Endothelial cell of umbilical vein (primary cell): ENCODE measurements around the gene PLCD1. TPM values are rescaled to one million over a fixed set of nuclear protein-coding genes. Genes with fewer than 3 reads are reported as not detected.
A peak's percentile ranks its signal among the peaks of the same experiment; 100 is the strongest.

Experiments
- BruUV-seq: library from RNA; stranded (reverse); fragments of 400-500 nt; replicated peaks from 2 replicates; lab custom pipeline; 2021; lab: Mats Ljungman, UMichigan
- CTCF ChIA-PET: fragments of 300-600, 350-600 bp; sonication (Branson Sonifier 250); formaldehyde crosslinking; loops from one replicate; lab custom pipeline; 2021; ENCODE audit warnings: antibody characterized with exemption, inconsistent platforms; lab: Charles Lee
- POLR2A ChIA-PET: fragments of 300-600, 350-600 bp; sonication (Branson Sonifier 250); formaldehyde crosslinking; loops from one replicate; lab custom pipeline; 2021; ENCODE audit warnings: antibody characterized with exemption, inconsistent platforms; lab: Charles Lee
- DNase-seq: peaks from one replicate; pipeline ENCODE4 v3.0.0-alpha.2; 2011; ENCODE audit warnings: low read depth, low spot score
- FAIRE-seq: peaks from 2 replicates; lab custom pipeline; 2011; peaks lifted over from hg19 to GRCh38; lab: Jason Lieb, UNC
- H2AFZ ChIP-seq: 2 replicates; pipeline ENCODE4 v1.6.0; 2012; ENCODE audit warnings: low read depth, low read length, control low read depth, inconsistent platforms
- H3K27ac ChIP-seq: 2 replicates; pipeline ENCODE4 v1.5.1; 2011; ENCODE audit warnings: low read depth, mild to moderate bottlenecking, control low read depth, low read length, moderate library complexity; ENCODE audit not compliant: insufficient read depth
- H3K27me3 ChIP-seq, 2 experiments: 2 replicates each; pipeline versions ENCODE4 v1.6.0 to v1.6.1; 2011; ENCODE audit warnings: low read length in 2 of 2, mixed read lengths in 1 of 2; ENCODE audit not compliant: control insufficient read depth in 2 of 2, insufficient read depth in 2 of 2
- H3K36me3 ChIP-seq, 2 experiments: 2 replicates in 1 of 2; 3 replicates in 1 of 2; pipeline ENCODE4 v1.5.1; 2011; ENCODE audit warnings: low read length in 2 of 2, mild to moderate bottlenecking in 1 of 2, moderate library complexity in 1 of 2; ENCODE audit not compliant: control insufficient read depth in 2 of 2, insufficient read depth in 2 of 2; ENCODE audit errors: extremely low read depth in 1 of 2
- H3K4me1 ChIP-seq: 3 replicates; pipeline ENCODE4 v1.5.1; 2011; ENCODE audit warnings: mild to moderate bottlenecking, low read length; ENCODE audit not compliant: control insufficient read depth, insufficient read depth; ENCODE audit errors: extremely low read depth
- H3K4me2 ChIP-seq: 2 replicates; pipeline ENCODE4 v1.6.1; 2011; ENCODE audit warnings: low read length, control low read depth, mixed read lengths; ENCODE audit not compliant: insufficient read depth
- H3K4me3 ChIP-seq, 3 experiments: fragments of 200-600 bp in 1 of 3; sonication (generic), shearing (Covaris generic) in 1 of 3; replicated peaks in 1 of 3; 2 replicates each; pipeline ENCODE4 v1.5.1; 2011 to 2016; ENCODE audit warnings: control low read depth in 3 of 3, low read length in 3 of 3, mild to moderate bottlenecking in 2 of 3, inconsistent platforms in 1 of 3, low read depth in 1 of 3, moderate library complexity in 1 of 3; ENCODE audit not compliant: insufficient read depth in 1 of 3
- H3K79me2 ChIP-seq: 2 replicates; pipeline ENCODE4 v1.6.0; 2012; ENCODE audit warnings: low read length, inconsistent platforms; ENCODE audit not compliant: control insufficient read depth, insufficient read depth
- H3K9ac ChIP-seq: replicated peaks from 2 replicates; pipeline ENCODE3; 2011; ENCODE audit warnings: low read length, control low read depth; ENCODE audit not compliant: insufficient read depth; ENCODE audit errors: extremely low read depth
- H3K9me1 ChIP-seq: replicated peaks from 3 replicates; pipeline ENCODE4 v1.6.0; 2011; ENCODE audit warnings: mild to moderate bottlenecking, low read length; ENCODE audit not compliant: control insufficient read depth, insufficient read depth; ENCODE audit errors: extremely low read depth
- H3K9me3 ChIP-seq: replicated peaks from 2 replicates; pipeline ENCODE4 v1.5.1; 2012; ENCODE audit warnings: low read length, inconsistent platforms; ENCODE audit not compliant: control insufficient read depth, insufficient read depth
- H4K20me1 ChIP-seq: replicated peaks from 2 replicates; pipeline ENCODE3; 2011; ENCODE audit warnings: mild to moderate bottlenecking, low read length; ENCODE audit not compliant: control insufficient read depth, insufficient read depth; ENCODE audit errors: extremely low read depth
- CTCF ChIP-seq, 2 donors: IDR thresholded peaks; 1 replicate in 1 of 2; 2 replicates in 1 of 2; pipeline ENCODE4 v1.5.1; 2011; ENCODE audit warnings: low read length in 2 of 2, mild to moderate bottlenecking in 2 of 2, moderate library complexity in 2 of 2, control low read depth in 1 of 2, inconsistent platforms in 1 of 2, low read depth in 1 of 2; ENCODE audit not compliant: insufficient read depth in 1 of 2; ENCODE audit errors: extremely low read depth in 1 of 2
- EZH2 ChIP-seq: IDR thresholded peaks from 2 replicates; pipeline ENCODE4 v1.6.1; 2012; ENCODE audit warnings: borderline replicate concordance, low read depth, mild to moderate bottlenecking, moderate library complexity, low read length, inconsistent platforms; ENCODE audit not compliant: severe bottlenecking
- FOS ChIP-seq: IDR thresholded peaks from 2 replicates; pipeline ENCODE4 v1.6.1; 2011; ENCODE audit warnings: mild to moderate bottlenecking, low read length, moderate library complexity, borderline replicate concordance; ENCODE audit not compliant: insufficient read depth
- GATA2 ChIP-seq: IDR thresholded peaks from 2 replicates; pipeline ENCODE4 v1.7.0; 2011; ENCODE audit warnings: low read depth, mild to moderate bottlenecking, moderate library complexity, mixed read lengths, low read length; ENCODE audit not compliant: insufficient read length, insufficient read depth
- JUN ChIP-seq: IDR thresholded peaks from 2 replicates; pipeline ENCODE4 v1.6.1; 2011; ENCODE audit warnings: borderline replicate concordance, low read depth; ENCODE audit not compliant: insufficient read length, insufficient read depth
- MAX ChIP-seq: IDR thresholded peaks from 2 replicates; pipeline ENCODE4 v1.6.1; 2011; ENCODE audit not compliant: insufficient read depth, insufficient read length
- MYC ChIP-seq: IDR thresholded peaks from one replicate; pipeline ENCODE4 v1.6.1; 2011; ENCODE audit warnings: mild to moderate bottlenecking, low read depth, low read length
- POLR2A ChIP-seq: IDR thresholded peaks from 2 replicates; pipeline ENCODE4 v1.6.1; 2012; ENCODE audit warnings: low read depth, mild to moderate bottlenecking, control low read depth, low read length
- POLR2AphosphoS5 ChIP-seq: IDR thresholded peaks from 2 replicates; pipeline ENCODE4 v1.6.1; 2012; ENCODE audit warnings: low read depth, mild to moderate bottlenecking, control low read depth, low read length, moderate library complexity; ENCODE audit not compliant: insufficient read depth
- dilution Hi-C: fragments of 300-500 bp; cut with MboI; formaldehyde crosslinking; loops from one replicate; pipeline ENCODE4 v1.15.0; 2019; ENCODE audit warnings: low sequenced_read_pairs; ENCODE audit not compliant: extremely low pct_ligation_motif_present
- intact Hi-C: fragments of 100-400 bp; cut with micrococcal nuclease; formaldehyde crosslinking; loops from one replicate; pipeline ENCODE4 v1.10.0; 2022
- polyA plus RNA-seq, 4 experiments: library from polyadenylated mRNA; depleted of rRNA in 3 of 4; stranded (reverse) in 3 of 4; unstranded in 1 of 4; fragments of >200 nt; gene quantifications; 2 replicates each; pipeline versions ENCODE4 v1.2.1 to v1.2.3, GENCODE V29; 2011 to 2012; ENCODE audit warnings: missing spikeins in 1 of 4
- total RNA-seq: library from RNA; stranded (reverse); gene quantifications from 2 replicates; pipeline ENCODE4 v1.2.3, GENCODE V29; 2021

The PLCD1 gene
- total and polyA plus RNA-seq, 2 donors (not counting 3 experiments of a cell fraction or from before 2014, with no cell fraction given) = 12.6 to 15.3 TPM

- ChIA-PET POLR2A (no interaction called here), CTCF (interaction anchor here (1.2 to 6.4 kb wide), 3 partner anchors 10 to 17 kb away, joined by 4 to 35 read pairs (median 6); no protein-coding TSS in a partner anchor)
- TF ChIP-seq GATA2 = no peak
- TF ChIP-seq EZH2 = no peak
- TF ChIP-seq MYC = no peak
- TF ChIP-seq CTCF (IDR thresholded peaks at IDR 0.05; ENCODE audit: extremely low read depth in 1 of 2, insufficient read depth in 1 of 2, low read depth in 1 of 2, low read length in 2 of 2) = no peak
- no peak for TF ChIP-seq MAX
- Histone ChIP-seq H4K20me1 (no peaks in the 10 kb centered on the region), H3K9me1 (no peaks in the 10 kb centered on the region), H3K4me2 (no peak overlapping the region), H3K9ac (no peak overlapping the region), H3K4me1 (no peaks in the 10 kb centered on the region), H2AFZ (no peak overlapping the region), H3K79me2 (no peaks in the 10 kb centered on the region), H3K9me3 (no peaks in the 10 kb centered on the region), H3K27ac (no peak overlapping the region), H3K36me3 (peaks cover 0 to 8% of the 10 kb centered on the region in 2 experiments), H3K4me3 (no peak overlapping the region), H3K27me3 (no peaks in the 10 kb centered on the region)
- no TSS peak for BruUV-seq
- DNase-seq (no peak), FAIRE-seq (no peak)
- dilution Hi-C loops (no loop called here), intact Hi-C loops (no loop called here)
Observed at GRCh38 chr3:37984051-37984450, 45.4 kb downstream of the PLCD1 start.

- Histone ChIP-seq H3K9me3 (no peaks in the 10 kb centered on the region), H3K27ac (no peak overlapping the region), H2AFZ (no peak overlapping the region), H3K27me3 (no peaks in the 10 kb centered on the region), H4K20me1 (no peaks in the 10 kb centered on the region), H3K4me1 (no peaks in the 10 kb centered on the region), H3K9ac (no peak overlapping the region), H3K9me1 (no peaks in the 10 kb centered on the region), H3K4me2 (no peak overlapping the region), H3K36me3 (peaks cover 0 to 8% of the 10 kb centered on the region in 2 experiments), H3K79me2 (no peaks in the 10 kb centered on the region), H3K4me3 (no peak overlapping the region)
- TF ChIP-seq MYC (no peak), POLR2A (no peak), POLR2AphosphoS5 (no peak), MAX (no peak), CTCF (IDR thresholded peaks at IDR 0.05; ENCODE audit: extremely low read depth in 1 of 2, insufficient read depth in 1 of 2, low read depth in 1 of 2, low read length in 2 of 2) (no peak), EZH2 (no peak), GATA2 (no peak), FOS (no peak), JUN (no peak)
- no peak for FAIRE-seq
- ChIA-PET CTCF (interaction anchor here (6.4 to 6.9 kb wide), 2 partner anchors 8 to 14 kb away, joined by 35 to 53 read pairs; no protein-coding TSS in a partner anchor), POLR2A (no interaction called here)
- intact Hi-C loops (no loop called here), dilution Hi-C loops (no loop called here)
- no TSS peak for BruUV-seq
- DNase-seq = peak; percentile 64
Observed at GRCh38 chr3:37982331-37982730, 47.1 kb downstream of the PLCD1 start.
